NCI-H187 treated with DMSO at 0.1 percent for 48 hours (cell line): ENCODE measurements around the gene TMC7.

Source experiments
- DNase-seq: peaks from one replicate; lab custom pipeline; 2025; lab: John Stamatoyannopoulos, UW

Gene TMC7

DNA sequence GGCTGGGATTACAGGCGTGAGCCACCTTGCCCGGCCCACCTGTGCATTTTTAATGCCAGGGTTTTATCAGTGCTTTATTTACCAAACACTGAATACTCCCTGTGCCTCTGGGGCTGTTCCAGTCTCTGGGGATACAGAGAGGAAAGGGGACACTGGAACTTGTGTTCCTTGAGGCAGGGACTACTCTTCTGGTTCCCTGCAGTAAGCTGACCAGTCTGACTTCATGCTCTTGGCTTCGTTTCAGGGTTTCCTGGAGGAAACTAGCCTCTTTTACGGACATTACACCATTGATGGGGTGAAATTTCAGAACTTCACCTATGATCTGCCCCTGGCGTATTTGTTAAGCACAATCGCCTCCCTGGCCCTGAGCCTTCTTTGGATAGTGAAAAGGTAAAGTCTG, 46.2 kb downstream of the TMC7 start:
- no peak for DNase-seq

- DNase-seq: no peak
Observed at GRCh38 chr16:19031738-19032137, 48.0 kb downstream of the TMC7 start.

- no peak for DNase-seq
Observed at GRCh38 chr16:19033761-19034160, 50.0 kb downstream of the TMC7 start.

- no peak for DNase-seq
Observed at GRCh38 chr16:19040400-19040799, 56.7 kb downstream of the TMC7 start.

- no peak for DNase-seq
Observed at GRCh38 chr16:19044769-19045168, 61.0 kb downstream of the TMC7 start.

- DNase-seq: no peak
Observed at GRCh38 chr16:19046062-19046461, 62.3 kb downstream of the TMC7 start.

DNA sequence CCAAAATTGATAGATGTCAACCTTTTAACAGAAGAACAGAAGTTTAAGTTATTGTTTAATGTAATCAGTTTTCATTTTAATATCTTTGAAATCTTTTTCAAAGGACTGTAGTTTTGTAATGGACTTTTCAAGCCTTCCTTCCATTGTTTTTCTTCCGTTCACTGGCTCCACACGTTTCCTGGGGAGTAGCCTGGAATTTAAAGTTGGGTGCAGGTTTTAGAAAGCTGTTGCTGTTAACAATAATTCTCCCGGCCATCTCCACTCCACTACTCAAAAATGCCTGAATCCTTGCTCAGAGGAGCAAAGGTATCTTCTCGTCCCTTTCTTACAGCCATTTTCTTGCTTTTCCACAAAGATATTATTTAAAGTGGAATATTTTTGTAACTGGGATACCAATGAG, 79.0 kb downstream of the TMC7 start:
- no peak for DNase-seq

GRCh38 chr16:19066988-19067348, 83.2 kb downstream of the TMC7 start:
- DNase-seq: no peak

DNA sequence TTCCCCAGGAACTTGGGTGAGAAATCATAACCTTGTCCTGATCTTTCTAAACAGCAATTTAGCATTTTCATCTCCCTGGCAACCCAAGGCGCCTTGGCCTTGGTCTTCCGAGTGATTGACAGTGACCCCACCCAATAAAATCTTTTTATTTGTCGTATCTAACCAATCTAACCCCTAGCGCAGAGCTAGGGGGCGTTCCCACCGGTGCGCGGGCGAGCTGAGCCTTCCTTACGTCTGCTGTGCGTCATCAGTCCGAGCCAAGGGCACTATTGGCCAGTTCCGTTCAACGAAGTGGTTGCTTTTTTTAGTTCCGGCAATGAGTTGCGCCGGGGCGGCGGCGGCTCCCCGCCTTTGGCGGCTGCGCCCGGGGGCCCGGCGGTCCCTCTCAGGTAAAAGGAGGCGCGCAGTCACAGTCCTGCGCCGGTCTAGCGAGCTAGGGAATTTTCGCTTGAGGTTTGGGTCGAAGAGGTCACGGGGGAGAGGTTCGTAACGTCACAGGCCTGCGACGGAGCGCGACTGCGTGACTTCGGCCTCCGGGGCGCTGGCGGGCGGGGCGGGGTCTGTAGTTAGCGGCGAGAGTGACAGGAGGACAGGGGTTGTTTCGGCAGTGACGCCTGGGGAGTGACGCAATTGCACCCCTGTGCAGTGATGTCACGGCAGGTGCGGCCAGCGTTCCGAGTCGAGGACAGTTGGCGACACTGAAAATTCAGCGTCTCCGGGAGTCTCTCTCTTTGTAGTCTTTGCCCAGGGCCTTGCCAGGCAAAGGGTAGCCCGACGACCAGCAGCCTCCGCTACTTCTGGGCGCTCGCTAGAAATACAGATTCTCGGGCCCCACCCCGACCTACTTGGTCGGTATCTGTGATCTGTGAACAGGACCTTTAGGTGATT, 83.9 kb downstream of the TMC7 start, which contains the start of gene COQ7:
Gene COQ7, plus strand, starts transcription at position 266 of the 888 bp plus-strand sequence. Its CDS starts 51 bp downstream, at position 317.
- peak; percentile 89 for DNase-seq

DNA sequence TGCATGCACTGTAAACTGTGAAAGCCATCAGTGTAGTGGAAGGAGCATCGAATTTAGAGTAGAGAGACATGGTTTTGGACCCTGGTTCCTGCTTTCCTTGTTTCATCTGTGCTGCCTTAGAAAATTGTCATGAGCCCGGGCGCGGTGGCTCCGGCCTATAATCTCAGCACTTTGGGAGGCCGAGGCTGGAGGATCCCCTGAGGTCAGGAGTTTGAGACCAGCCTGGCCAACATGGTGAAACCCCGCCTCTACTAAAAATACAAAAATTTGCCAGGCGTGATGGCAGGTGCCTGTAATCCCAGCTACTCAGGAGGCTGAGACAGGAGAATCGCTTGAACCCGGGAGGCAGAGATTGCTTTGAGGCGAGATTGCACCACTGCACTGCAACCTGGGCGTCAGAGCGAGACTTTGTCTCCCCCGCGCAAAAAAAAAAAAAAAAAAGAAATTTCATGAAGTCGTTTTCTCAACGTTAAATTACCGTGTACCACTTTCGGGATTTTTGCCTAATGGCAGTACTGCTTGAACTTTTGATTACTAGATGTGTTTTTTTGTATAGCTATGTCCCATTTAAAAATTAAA, 84.6 kb downstream of the TMC7 start:
- no peak for DNase-seq

DNA sequence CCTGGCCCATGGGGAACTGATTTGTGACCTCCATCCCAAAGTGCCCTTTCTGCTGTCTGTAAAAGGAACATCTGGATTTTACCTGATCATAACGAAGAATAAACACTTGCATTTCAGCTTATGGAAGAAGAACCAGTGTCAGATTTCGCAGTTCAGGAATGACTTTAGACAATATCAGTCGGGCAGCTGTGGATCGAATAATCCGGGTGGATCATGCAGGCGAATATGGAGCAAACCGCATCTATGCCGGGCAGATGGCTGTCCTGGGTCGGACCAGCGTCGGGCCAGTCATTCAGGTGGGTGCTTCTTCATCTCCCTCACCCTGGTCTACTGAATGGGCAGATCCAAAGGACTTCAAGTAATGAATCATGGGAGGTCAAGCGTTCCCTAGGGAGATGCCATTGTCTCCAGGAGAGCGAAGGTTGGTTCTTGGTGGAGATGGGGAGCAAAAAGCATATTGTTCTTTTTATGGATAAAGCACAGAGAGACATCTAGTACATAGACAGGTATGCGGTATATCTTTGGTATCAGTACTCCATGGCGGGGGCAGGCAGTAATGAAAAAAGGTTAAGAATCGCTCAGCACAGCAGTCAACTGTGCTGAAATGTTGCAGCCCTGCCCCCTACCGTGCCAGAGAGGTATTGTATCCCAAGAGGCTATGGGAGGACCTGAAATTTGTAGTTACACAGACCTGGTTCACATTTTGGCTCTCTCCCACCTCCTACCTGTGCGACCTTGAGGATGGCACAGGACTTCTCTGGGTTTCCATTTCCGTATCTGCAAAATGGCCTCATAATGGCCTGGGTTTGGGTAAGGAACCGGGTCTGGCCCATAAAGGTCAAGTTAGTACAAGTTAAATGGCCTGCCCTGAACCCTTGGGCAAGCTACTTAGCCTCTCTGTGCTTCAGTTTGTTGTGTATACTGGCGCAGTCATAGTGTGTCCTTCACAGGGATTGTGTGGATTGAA, 88.4 kb downstream of the TMC7 start:
- no peak for DNase-seq

- DNase-seq: no peak
Observed at GRCh38 chr16:19073344-19073743, 89.6 kb downstream of the TMC7 start.

DNA sequence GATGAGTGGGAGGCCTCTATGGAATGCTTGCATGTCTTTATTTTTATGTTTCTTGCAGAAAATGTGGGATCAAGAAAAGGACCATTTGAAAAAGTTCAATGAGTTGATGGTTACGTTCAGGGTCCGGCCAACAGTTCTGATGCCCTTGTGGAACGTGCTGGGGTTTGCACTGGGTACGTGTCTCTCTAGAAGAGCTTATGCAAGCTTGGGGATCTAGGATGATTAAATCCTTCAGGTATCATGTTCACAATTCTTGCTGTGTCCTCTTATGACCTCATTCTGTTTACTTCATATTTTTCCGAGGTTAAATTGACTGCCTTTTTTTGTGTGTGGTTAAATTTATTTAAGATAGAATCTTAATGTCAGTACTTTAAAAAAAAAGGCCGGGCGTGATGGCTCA, 90.1 kb downstream of the TMC7 start:
- DNase-seq: no peak

DNA sequence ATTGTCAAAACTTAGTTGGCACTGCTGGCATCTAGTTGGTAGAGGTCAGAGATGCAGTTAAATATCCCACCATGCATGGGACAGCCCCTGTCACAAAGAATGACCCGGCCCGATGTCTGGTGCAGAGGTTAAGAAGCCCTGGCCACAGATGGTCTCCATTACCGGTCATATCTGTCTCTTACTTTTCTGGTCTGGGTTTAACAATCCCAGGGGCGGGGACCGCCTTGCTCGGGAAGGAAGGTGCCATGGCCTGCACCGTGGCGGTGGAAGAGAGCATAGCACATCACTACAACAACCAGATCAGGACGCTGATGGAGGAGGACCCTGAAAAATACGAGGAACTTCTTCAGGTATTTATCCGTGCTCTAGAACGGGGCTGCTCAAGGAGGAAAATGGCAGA, 91.8 kb downstream of the TMC7 start:
- DNase-seq: no peak

DNA sequence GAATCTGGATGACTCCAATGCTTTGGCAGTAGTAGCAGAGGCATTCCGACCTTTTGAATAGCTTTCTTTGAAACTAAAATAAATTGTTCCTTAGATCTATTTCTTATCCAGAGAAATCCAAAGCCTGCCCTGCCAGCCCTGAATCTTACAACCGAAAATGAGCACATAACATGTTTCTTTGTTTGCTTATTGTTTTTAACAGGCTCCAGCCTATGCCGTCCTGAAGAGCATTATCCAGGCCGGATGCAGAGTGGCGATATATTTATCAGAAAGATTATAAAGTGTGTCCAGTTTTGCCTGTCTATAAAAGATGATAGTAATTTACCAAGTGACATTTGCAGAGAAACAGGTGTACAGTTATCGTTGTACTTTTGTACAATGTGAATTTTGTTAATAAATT, 94.1 kb downstream of the TMC7 start:
- no peak for DNase-seq

DNA sequence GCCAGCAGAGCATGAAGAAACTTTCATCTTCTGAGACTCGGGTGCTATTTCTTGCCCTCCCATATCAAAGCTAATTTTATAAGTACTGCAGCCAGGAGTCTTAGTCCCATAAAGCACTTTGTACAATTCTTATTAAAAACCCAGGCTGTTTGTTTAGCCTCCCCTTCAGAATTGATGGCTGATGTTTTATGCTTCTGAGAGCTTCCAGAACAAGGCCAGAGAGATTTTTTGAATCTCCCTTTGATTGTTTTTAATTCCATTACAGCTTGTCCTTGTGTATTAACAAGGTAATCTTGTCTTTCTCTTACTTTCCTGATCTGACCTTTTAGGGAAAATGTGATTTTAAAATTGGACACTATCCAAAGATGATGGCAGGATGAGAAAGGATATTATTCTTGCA, 99.9 kb downstream of the TMC7 start:
- DNase-seq: no peak

DNA sequence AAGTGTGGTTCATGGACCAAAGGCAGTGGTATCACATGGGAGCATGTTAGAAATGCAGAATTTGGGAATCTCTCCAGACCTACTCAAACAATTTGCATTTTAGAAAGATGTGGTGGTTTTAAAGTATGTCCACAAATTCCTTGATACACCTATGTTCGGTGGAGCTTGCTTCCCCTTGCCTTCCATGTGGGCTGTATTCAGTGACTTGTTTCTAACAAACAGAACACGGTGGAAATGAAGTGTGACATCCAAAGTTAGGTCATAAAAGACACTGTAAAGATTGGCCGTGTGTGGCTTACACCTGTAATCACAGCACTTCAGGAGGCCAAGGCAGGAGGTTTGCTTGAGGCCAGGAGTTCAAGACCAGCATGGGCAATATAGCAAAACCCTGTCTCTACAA, 100.4 kb downstream of the TMC7 start:
- no peak for DNase-seq

DNA sequence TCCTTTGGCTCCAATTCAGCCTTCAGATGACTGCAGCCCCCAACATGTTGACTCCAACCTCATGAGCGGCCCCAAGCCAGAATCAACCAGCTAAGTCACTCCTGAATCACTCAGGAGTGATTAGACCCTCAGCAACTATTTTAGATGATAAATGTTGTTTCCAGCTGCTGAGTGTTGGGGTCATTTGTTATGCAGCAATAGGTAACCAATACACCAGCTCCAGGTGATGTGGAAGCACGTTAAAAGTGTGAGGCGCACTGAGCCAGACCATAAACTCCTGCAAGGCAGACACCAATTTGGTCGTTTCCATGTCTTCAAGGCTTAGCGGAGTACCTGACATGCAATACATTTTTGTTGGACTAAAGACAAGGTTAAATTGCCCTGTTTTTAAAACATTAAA, 101.1 kb downstream of the TMC7 start:
- no peak for DNase-seq

GRCh38 chr16:19085679-19086200, 102.0 kb downstream of the TMC7 start:
- DNase-seq: no peak

DNA sequence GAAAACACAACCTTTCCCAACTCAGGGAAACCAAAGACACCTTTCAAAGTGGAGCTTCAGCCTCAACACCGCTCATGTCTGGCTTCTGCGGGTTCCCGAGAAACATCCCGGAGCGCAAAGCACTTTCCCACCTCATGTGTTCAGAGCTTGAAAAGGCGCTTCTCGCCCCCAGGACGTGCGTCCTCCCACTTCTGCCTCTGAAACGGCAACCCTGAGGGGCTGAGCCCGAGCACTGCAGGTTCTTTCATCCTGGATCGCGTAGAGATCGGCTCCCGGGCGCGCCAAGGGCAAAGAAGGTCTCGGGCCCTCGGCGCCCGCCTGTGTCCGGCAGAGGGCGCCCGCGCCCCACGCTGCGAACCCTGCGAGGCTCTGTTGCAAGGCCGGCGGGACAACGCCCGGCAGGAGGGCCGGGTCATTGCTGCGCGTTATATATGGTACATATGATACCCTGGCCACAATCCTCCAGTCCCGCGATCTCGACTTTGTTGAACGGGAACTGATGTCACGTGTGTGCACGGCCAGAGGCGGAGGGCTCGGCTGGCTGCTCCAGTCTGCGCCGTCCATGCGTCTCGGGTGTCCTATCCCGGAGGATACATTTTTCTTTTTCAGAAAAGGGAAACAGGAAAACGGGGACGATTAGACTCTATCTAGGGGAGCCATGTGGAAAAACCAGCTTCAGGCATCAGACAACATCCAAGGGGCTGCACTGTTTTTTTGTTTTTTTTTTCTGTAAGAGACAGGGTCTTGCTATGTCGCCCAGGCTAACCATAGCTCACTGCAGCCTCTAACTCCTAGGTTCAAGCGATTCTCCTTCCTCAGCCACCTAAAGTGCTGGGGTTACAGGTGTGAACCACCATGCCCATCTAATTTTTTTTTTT, 102.8 kb downstream of the TMC7 start:
- peak; percentile 13 for DNase-seq

DNA sequence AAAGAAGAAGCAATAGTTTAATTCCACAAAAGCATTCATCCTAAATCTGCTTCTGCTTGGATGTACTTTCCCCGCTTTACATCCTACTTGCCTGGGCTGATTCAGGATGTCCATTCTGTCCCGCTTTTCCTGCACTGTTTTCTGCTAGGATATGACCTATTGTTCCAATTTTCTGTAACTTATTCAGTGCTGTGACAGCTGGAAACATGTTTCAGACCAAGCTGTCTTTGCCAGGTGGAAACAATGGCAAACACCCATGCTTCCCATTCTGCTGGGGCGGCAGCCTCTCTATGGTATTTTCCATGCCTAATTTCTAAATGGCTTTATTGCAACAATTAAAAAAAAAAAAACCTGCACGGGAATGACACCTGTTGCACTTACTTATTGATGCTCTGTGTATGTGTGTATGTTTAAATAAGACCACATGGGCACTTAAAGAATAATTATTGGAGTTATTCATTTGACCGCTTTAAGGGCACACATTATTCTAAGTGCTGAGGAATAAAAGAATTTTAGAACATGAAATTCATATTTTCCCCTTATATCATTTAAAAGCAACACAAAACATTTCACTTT, 104.7 kb downstream of the TMC7 start:
- DNase-seq: no peak
